Sigmoid colon (tissue), 7 donors: ENCODE data around the gene PRRT1. TPM values are rescaled to one million over a fixed set of nuclear protein-coding genes. Genes with fewer than 3 reads are reported as not detected.

ENCODE experiments used
- DNase-seq: peaks from one replicate; pipeline ENCODE4 v3.0.0-alpha.2; 2019
- H3K27ac ChIP-seq, 4 donors: fragments of 200-600 bp; sonication (generic); one replicate each; pipeline ENCODE4 v1.5.1; 2016 to 2019; ENCODE audit warnings: mild to moderate bottlenecking in 1 of 4
- H3K27me3 ChIP-seq, 3 donors: fragments of 200-600 bp; sonication (generic); one replicate each; pipeline ENCODE4 v1.5.1; 2019; ENCODE audit warnings: mild to moderate bottlenecking in 1 of 3
- H3K36me3 ChIP-seq, 4 donors: fragments of 200-600 bp; sonication (generic); one replicate each; pipeline ENCODE4 v1.5.1; 2016 to 2019
- H3K4me1 ChIP-seq, 4 donors: fragments of 200-600 bp; sonication (generic); one replicate each; pipeline ENCODE4 v1.5.1; 2017 to 2019
- H3K4me3 ChIP-seq, 4 donors: fragments of 200-600 bp; sonication (generic); one replicate each; pipeline ENCODE4 v1.5.1; 2017 to 2019; ENCODE audit warnings: mild to moderate bottlenecking in 2 of 4, moderate library complexity in 1 of 4
- H3K9me3 ChIP-seq, 4 donors: fragments of 200-600 bp in 3 of 4; sonication (generic) in 3 of 4; one replicate each; pipeline versions ENCODE4 v1.5.1 to v1.6.1; 2013 to 2019
- CTCF ChIP-seq, 4 experiments: fragments of 450-650 bp in 3 of 4; fragments of 200-600 bp in 1 of 4; IDR thresholded peaks; one replicate each; pipeline ENCODE4 v1.5.1; 2016 to 2019; ENCODE audit warnings: antibody characterized with exemption in 4 of 4, mild to moderate bottlenecking in 3 of 4, moderate library complexity in 2 of 4
- EP300 ChIP-seq, 4 donors: sonication (generic); formaldehyde crosslinking; IDR thresholded peaks; one replicate each; pipeline ENCODE4 v1.6.1; 2017; ENCODE audit warnings: antibody characterized with exemption in 4 of 4
- POLR2A ChIP-seq, 2 donors: fragments of 450-650 bp; IDR thresholded peaks; one replicate each; pipeline ENCODE4 v1.6.1; 2016; ENCODE audit warnings: antibody characterized with exemption in 2 of 2, mild to moderate bottlenecking in 2 of 2, moderate library complexity in 2 of 2
- POLR2AphosphoS5 ChIP-seq, 4 donors: sonication (generic); formaldehyde crosslinking; IDR thresholded peaks; one replicate each; pipeline ENCODE4 v1.6.1; 2017; ENCODE audit warnings: antibody characterized with exemption in 4 of 4
- WGBS, 2 donors: extraction: QIAGEN DNeasy Blood & Tissue Kit; methylation state at CpG; one replicate each; pipeline ENCODE4 v1.1.7; 2013; 5-methylcytosine and 5-hydroxymethylcytosine counted together
- intact Hi-C: fragments of 100-400 bp; cut with DNase I; formaldehyde crosslinking; loops from one replicate; pipeline ENCODE4 v1.15.1; 2023
- polyA plus RNA-seq, 3 donors: library from polyadenylated mRNA; stranded (reverse); fragments of 200-250 nt; gene quantifications; one replicate each; pipeline ENCODE4 v1.2.3, GENCODE V29; 2013
- total RNA-seq, 4 donors: library from RNA; depleted of rRNA; stranded (reverse); fragments of >200 nt; gene quantifications; one replicate each; pipeline ENCODE4 v1.1.0, GENCODE V29; 2016
- donor health status: healthy with polysubstance abuse.
- donor health status: Bipolar disorder and iron deficiency.
- donor health status: healthy.

The PRRT1 gene
- total and polyA plus RNA-seq, 7 donors, result 0.46 to 6.1 (median 2.5) TPM

GRCh38 chr6:32177183-32177787, 25.5 kb upstream of the PRRT1 start:
- Histone ChIP-seq H3K27me3 (no peaks in the 10 kb centered on the region), H3K4me1 (peaks cover 0 to 74% (median 50%) of the 10 kb centered on the region in 4 donors), H3K27ac (peak overlapping the region; percentile 88 to 96 (median 94)), H3K9me3 (no peaks in the 10 kb centered on the region), H3K36me3 (peaks cover 8 to 29% (median 13%) of the 10 kb centered on the region in 4 donors), H3K4me3 (peak overlapping the region; percentile 85 to 97 (median 92))
- TF ChIP-seq CTCF (IDR thresholded peaks at IDR 0.05), result no peak
- peak; percentile 65 to 74 (median 70) for TF ChIP-seq POLR2AphosphoS5 (IDR thresholded peaks at IDR 0.05)
- TF ChIP-seq POLR2A (IDR thresholded peaks at IDR 0.05), result peak; percentile 47 to 55
- TF ChIP-seq EP300 (IDR thresholded peaks at IDR 0.05), result no peak
- intact Hi-C loops, result loop anchor here (5.0 to 10.0 kb wide), 2 partner anchors 352 to 510 kb away; partner anchors contain the start of genes CSNK2B, HSPA1B and LY6G5B
- WGBS, 2 donors, result 1 to 2% methylated on average over 20 of the region's 20 CpGs
- peak; percentile 85 for DNase-seq

- Histone ChIP-seq H3K27ac (peak overlapping the region; percentile 88 to 96 (median 94)), H3K36me3 (peaks cover 8 to 22% (median 13%) of the 10 kb centered on the region in 4 donors), H3K9me3 (no peaks in the 10 kb centered on the region), H3K27me3 (no peaks in the 10 kb centered on the region), H3K4me1 (peaks cover 0 to 68% (median 45%) of the 10 kb centered on the region in 4 donors), H3K4me3 (peak overlapping the region; percentile 85 to 97 (median 92))
- DNase-seq, result no peak
- TF ChIP-seq POLR2A (IDR thresholded peaks at IDR 0.05) (no peak), POLR2AphosphoS5 (IDR thresholded peaks at IDR 0.05) (peak in 1 of 4 donors; percentile 21)
- intact Hi-C loops, result loop anchor here (1.0 to 10.0 kb wide), 3 partner anchors 22 to 509 kb away; partner anchors contain the start of genes CSNK2B, HSPA1B, LY6G5B and PPT2
- 24 to 45% methylated on average over 5 of the region's 5 CpGs for WGBS, 2 donors
Measured at GRCh38 chr6:32176476-32177182, 24.9 kb upstream of the PRRT1 start.

GRCh38 chr6:32175711-32176475, 24.2 kb upstream of the PRRT1 start, which contains the start of gene AGPAT1:
TSS of gene AGPAT1 (minus strand) at chr6:32176084. CDS start at chr6:32171496, 4,588 bp downstream.
- intact Hi-C loops, result loop anchor here (1.0 to 10.0 kb wide), 3 partner anchors 22 to 509 kb away; partner anchors contain the start of genes CSNK2B, HSPA1B, LY6G5B and PPT2
- WGBS, 2 donors, result 1% methylated on average over 27 of the region's 27 CpGs

GRCh38 chr6:32175322-32175710, 23.6 kb upstream of the PRRT1 start:
- Histone ChIP-seq H3K27me3 (no peaks in the 10 kb centered on the region), H3K9me3 (no peaks in the 10 kb centered on the region), H3K36me3 (peaks cover 0 to 20% (median 13%) of the 10 kb centered on the region in 4 donors), H3K4me1 (peaks cover 0 to 57% (median 44%) of the 10 kb centered on the region in 4 donors), H3K4me3 (peak overlapping the region; percentile 85 to 97 (median 92)), H3K27ac (peak overlapping the region; percentile 88 to 96 (median 94))
- TF ChIP-seq EP300 (IDR thresholded peaks at IDR 0.05) (no peak), POLR2A (IDR thresholded peaks at IDR 0.05) (no peak), POLR2AphosphoS5 (IDR thresholded peaks at IDR 0.05) (no peak), CTCF (IDR thresholded peaks at IDR 0.05) (no peak)
- intact Hi-C loops, result loop anchor here (5.0 to 10.0 kb wide), 2 partner anchors 351 to 508 kb away; partner anchors contain the start of genes CSNK2B, HSPA1B and LY6G5B
- WGBS, 2 donors, result 8 to 25% methylated on average over 2 of the region's 2 CpGs
- no peak for DNase-seq

More at GRCh38 chr6:32175711-32176475, 24.2 kb upstream of the PRRT1 start, which contains the start of gene AGPAT1:
- peak within 1 kb of the TSS; percentile 88 to 96 (median 94) for H3K27ac ChIP-seq
- no peaks in the 10 kb centered on the region for H3K9me3 ChIP-seq
- H3K4me3 ChIP-seq, result peak within 1 kb of the TSS; percentile 85 to 97 (median 92)
- H3K36me3 ChIP-seq, result peaks cover 3 to 20% (median 11%) of the 10 kb centered on the region in 4 donors
- TF ChIP-seq EP300 (IDR thresholded peaks at IDR 0.05), result no peak
- peak; percentile 89 to 93 (median 91) for TF ChIP-seq POLR2AphosphoS5 (IDR thresholded peaks at IDR 0.05)
- TF ChIP-seq CTCF (IDR thresholded peaks at IDR 0.05), result no peak
- TF ChIP-seq POLR2A (IDR thresholded peaks at IDR 0.05), result peak; percentile 78
- peak; percentile 99 for DNase-seq
- peaks cover 0 to 61% (median 44%) of the 10 kb centered on the region in 4 donors for H3K4me1 ChIP-seq
- H3K27me3 ChIP-seq, result no peaks in the 10 kb centered on the region
